Activated gamma-delta T cell treated with Interleukin-2 at 50 U/mL for 16 hours (primary cell): ENCODE data around the gene PIK3R1.

Source experiments
- DNase-seq: peaks from one replicate; pipeline ENCODE4 v3.0.0-alpha.2; 2020

The PIK3R1 gene

GRCh38 chr5:68252673-68253623, 37.4 kb downstream of the PIK3R1 start:
- DNase-seq: peak; percentile 36

- no peak for DNase-seq
Measured at GRCh38 chr5:68253624-68254585, 38.3 kb downstream of the PIK3R1 start.

- DNase-seq: no peak
Measured at GRCh38 chr5:68254810-68255209, 39.3 kb downstream of the PIK3R1 start.

DNA sequence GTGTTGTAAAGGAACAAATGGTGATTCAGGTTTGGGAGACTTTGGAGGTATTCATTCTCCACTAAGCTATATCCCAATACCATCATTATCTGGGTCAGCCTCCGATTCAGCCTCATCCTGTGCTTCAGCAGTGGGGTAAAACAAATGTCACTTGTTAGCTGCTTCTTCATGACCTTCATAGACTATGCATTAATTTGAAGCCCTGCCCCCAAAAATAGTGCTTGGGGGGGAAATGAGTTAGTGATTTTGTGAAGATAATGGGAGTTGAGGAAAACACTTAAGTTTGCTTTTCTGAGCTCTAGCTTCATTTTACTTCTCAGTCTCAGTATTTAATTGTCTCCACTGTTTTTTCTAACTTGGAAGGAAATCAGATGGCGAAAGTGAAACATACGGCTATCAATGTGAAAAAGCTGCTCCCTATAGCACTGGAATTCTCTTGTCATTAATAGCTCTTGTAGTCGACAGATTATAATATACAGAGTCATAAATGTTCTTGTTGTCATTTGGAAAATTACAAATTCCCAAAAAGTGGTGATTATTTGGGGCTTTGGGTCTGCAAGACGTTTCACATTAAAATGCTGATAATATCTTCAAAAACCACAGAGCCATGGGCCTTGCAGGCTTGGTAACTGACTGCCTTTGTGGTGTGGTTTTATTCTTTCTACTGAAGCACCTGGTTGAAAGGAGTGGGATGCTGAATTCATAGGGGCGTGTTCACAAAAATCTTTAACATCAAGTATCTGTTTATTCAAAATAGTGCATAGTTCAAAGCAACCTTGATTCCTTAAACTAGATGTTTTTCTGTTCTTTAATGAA, 40.0 kb downstream of the PIK3R1 start:
- DNase-seq: peak; percentile 22

- DNase-seq: no peak
Measured at GRCh38 chr5:68257210-68257609, 41.7 kb downstream of the PIK3R1 start.

GRCh38 chr5:68258531-68258930, 43.0 kb downstream of the PIK3R1 start:
- no peak for DNase-seq

DNA sequence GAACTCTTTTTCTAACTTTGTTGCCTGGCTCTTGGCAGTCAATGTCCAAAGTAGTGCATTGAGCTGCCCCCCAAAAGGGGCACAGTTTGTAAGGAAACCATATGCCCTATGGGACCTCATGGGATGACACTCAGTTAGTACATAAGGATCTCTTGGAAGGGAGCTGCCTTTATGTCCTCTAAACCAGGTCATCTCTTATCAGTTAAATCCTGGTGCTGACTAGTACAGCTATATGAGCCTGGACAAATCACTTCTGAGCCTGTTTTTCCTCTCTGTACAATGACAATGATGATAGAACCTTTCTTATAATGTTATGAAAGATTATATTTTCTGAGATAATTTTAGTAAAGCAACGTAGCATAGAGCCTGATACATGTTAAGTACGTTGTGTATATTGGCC, 44.1 kb downstream of the PIK3R1 start:
- DNase-seq: no peak

- no peak for DNase-seq
Measured at GRCh38 chr5:68260467-68260866, 44.9 kb downstream of the PIK3R1 start.

GRCh38 chr5:68261169-68261568, 45.6 kb downstream of the PIK3R1 start:
- no peak for DNase-seq

GRCh38 chr5:68261569-68262065, 46.1 kb downstream of the PIK3R1 start:
- no peak for DNase-seq

DNA sequence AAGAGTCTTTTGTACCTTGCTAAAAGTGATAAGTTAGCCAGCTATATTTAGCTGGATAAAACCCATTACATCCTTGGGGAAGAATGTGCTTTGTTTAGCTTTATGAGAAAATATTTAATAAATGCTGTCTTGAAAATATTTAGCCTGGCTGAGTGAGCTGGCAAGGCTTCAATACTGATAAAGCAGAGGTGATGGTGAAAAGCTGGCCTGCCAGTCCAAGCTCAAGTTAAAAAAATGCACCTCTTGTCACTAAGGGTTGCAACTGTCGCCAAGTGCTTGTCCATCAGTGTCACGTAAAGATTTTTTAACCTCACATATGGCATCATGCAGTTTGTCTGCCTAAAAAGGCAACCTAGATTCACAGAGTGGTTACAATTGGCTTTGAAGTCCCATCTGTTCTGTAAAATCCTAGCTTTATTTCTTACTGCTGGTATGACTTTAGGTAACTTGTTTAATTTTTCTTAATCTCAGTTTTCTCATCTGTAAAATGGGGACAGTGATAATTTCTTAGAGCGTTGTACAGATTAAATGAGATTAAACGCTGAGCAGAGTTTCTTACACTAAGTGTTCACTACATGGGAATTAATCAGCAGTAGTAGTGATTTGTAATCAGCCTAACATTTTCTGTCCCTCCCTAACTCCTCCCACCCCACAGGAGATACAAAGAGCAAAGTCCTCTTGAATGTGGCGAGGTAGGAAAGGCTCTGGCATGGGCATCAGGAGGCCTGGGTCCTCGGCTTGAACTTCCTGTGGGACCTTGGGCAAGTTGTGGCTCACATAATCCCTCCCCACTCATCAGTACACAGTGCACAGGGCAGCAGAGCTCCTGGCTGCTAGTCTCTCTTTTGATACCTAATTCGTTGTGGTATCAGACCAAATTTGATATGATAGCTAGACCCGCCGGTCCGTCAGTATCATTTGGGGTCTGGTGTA, 48.7 kb downstream of the PIK3R1 start:
- no peak for DNase-seq

DNA sequence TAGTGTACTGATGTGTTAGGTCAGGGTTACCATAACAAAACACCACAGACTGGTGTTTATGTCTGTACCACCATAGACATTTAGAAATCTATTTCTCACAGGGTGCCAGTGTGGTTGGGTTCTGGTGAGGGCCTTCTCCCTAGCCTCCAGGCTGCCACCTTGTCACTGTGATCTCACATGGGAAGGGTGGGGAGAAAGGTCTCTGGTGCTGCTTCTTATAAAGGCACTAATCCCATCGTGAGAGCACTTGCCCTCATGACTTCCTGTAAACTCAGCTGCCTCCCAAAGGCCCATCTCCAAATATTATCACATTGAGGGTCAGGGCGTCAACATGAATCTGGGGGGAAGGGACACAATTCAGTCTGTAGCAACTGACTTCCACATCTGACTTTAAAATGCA, 49.8 kb downstream of the PIK3R1 start:
- DNase-seq: no peak

DNA sequence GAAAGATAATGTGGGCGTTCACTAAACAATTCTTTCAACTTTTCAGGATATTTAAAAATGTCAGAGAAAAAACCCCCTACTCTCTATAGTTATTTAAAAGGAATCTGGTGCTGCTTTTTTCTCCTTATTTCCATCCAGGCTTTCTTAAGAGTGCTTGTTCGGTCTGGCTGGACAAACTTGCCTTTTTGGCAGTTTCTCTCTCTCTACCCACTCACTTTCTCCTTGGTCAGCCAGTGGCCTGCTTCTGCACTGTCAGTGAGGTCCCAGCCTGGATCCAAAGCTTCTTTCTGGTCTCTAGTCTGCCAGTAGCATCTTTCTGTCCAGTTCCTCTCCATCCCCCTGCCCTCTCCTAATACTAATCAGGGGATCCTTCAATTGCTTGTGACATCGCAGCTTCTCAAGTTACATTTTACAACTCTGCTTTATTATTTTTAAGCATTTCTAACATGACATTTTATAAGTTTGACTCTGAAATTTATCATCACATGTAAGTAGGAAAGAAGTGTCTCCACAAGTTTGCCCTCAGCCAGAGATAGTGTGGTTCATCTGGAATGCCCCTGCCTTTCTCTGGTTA, 50.4 kb downstream of the PIK3R1 start:
- no peak for DNase-seq

GRCh38 chr5:68266457-68266856, 50.9 kb downstream of the PIK3R1 start:
- DNase-seq: no peak

GRCh38 chr5:68267066-68267465, 51.5 kb downstream of the PIK3R1 start:
- no peak for DNase-seq

DNA sequence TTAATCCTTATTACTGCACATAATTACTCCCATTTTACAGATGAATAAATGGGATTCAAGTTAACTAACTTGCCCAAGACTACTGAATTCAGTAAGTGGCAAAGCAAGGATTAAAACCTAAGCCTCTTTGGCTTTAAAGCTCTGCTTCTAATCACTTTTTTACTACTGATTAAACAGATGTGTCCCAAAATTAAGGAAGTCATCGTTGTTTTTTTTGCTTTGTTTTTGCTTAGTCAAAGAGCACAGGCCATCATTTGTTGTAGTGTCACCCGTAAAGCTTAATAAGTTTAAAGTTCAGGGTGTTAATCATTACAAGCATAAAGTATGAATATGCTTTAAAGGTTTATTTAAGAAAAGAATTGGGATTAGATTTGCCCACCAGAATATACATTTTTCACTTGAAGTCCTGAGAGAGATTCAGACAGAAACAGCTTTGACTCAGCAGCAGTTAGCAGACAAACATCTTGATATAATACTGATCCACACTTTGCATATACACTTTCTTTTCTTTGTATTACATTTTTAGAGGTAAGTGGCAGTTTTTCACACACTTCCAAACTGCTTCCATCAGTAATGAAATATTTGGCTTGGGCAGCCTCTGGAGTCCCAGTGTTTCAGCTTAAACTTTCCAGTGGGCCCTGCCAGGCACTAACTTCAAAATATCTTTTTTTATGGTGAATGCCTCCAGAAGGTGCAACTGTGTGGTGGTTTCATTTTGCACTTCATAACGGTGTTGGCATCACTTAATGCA, 52.7 kb downstream of the PIK3R1 start:
- no peak for DNase-seq

GRCh38 chr5:68268852-68269130, 53.2 kb downstream of the PIK3R1 start:
- no peak for DNase-seq

DNA sequence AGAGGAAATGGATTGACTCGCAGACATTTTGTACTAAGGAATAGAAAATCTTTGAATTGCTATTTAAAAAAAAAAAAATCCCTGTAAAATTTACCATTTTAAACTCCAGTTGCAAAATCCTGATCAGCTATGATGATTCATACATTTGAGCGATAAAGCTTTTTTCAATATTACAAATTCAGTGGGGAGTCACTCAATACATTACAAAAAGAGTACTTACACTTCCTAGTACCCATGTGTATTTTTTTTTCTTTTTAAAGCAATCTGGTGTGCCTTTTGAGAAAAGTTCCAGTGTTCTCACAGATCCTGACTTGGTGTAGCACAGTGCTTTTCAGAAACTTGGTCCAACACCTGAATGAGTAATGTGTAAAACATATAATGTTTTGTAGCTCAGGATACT, 54.3 kb downstream of the PIK3R1 start:
- DNase-seq: no peak

- DNase-seq: no peak
Measured at GRCh38 chr5:68270399-68270975, 54.9 kb downstream of the PIK3R1 start.

GRCh38 chr5:68271124-68271523, 55.6 kb downstream of the PIK3R1 start:
- no peak for DNase-seq
